ENCODE measurements around the gene MTCH2.

The MTCH2 gene

GRCh38 chr11:47571357-47571729 lies 71.0 kb downstream of the MTCH2 start:
- DNase-seq (ENCODE audit: insufficient read length, low spot score), result no peak
- FAIRE-seq, result no peak

GRCh38 chr11:47570651-47571356 lies 71.6 kb downstream of the MTCH2 start:
- no peak for TF ChIP-seq POLR2A (IDR thresholded peaks at IDR 0.05; ENCODE audit: low read depth, low read length)
- no peak for FAIRE-seq
- no peak for DNase-seq (ENCODE audit: insufficient read length, low spot score)

More at GRCh38 chr11:47571357-47571729, 71.0 kb downstream of the MTCH2 start:
- no peak for TF ChIP-seq POLR2A (IDR thresholded peaks at IDR 0.05; ENCODE audit: low read depth, low read length)

- FAIRE-seq (no peak), DNase-seq (ENCODE audit: insufficient read length, low spot score) (no peak)
- no peak for TF ChIP-seq POLR2A (IDR thresholded peaks at IDR 0.05; ENCODE audit: low read depth, low read length)
Observed at GRCh38 chr11:47569646-47570045, 72.7 kb downstream of the MTCH2 start.
